Endothelial cell of umbilical vein (primary cell): Measurements from ENCODE around the gene GRIN3A. TPM values are rescaled to one million over a fixed set of nuclear protein-coding genes. Genes with fewer than 3 reads are reported as not detected.

Experiments
- BruUV-seq: library from RNA; stranded (reverse); fragments of 400-500 nt; replicated peaks from 2 replicates; lab custom pipeline; 2021; lab: Mats Ljungman, UMichigan
- CTCF ChIA-PET: fragments of 300-600, 350-600 bp; sonication (Branson Sonifier 250); formaldehyde crosslinking; loops from one replicate; lab custom pipeline; 2021; ENCODE audit warnings: antibody characterized with exemption, inconsistent platforms; lab: Charles Lee
- POLR2A ChIA-PET: fragments of 300-600, 350-600 bp; sonication (Branson Sonifier 250); formaldehyde crosslinking; loops from one replicate; lab custom pipeline; 2021; ENCODE audit warnings: antibody characterized with exemption, inconsistent platforms; lab: Charles Lee
- DNase-seq: peaks from one replicate; pipeline ENCODE4 v3.0.0-alpha.2; 2011; ENCODE audit warnings: low read depth, low spot score
- FAIRE-seq: peaks from 2 replicates; lab custom pipeline; 2011; peaks lifted over from hg19 to GRCh38; lab: Jason Lieb, UNC
- H2AFZ ChIP-seq: 2 replicates; pipeline ENCODE4 v1.6.0; 2012; ENCODE audit warnings: low read depth, low read length, control low read depth, inconsistent platforms
- H3K27ac ChIP-seq: 2 replicates; pipeline ENCODE4 v1.5.1; 2011; ENCODE audit warnings: low read depth, mild to moderate bottlenecking, control low read depth, low read length, moderate library complexity; ENCODE audit not compliant: insufficient read depth
- H3K27me3 ChIP-seq, 2 experiments: 2 replicates each; pipeline versions ENCODE4 v1.6.0 to v1.6.1; 2011; ENCODE audit warnings: low read length in 2 of 2, mixed read lengths in 1 of 2; ENCODE audit not compliant: control insufficient read depth in 2 of 2, insufficient read depth in 2 of 2
- H3K36me3 ChIP-seq, 2 experiments: 2 replicates in 1 of 2; 3 replicates in 1 of 2; pipeline ENCODE4 v1.5.1; 2011; ENCODE audit warnings: low read length in 2 of 2, mild to moderate bottlenecking in 1 of 2, moderate library complexity in 1 of 2; ENCODE audit not compliant: control insufficient read depth in 2 of 2, insufficient read depth in 2 of 2; ENCODE audit errors: extremely low read depth in 1 of 2
- H3K4me1 ChIP-seq: 3 replicates; pipeline ENCODE4 v1.5.1; 2011; ENCODE audit warnings: mild to moderate bottlenecking, low read length; ENCODE audit not compliant: control insufficient read depth, insufficient read depth; ENCODE audit errors: extremely low read depth
- H3K4me2 ChIP-seq: 2 replicates; pipeline ENCODE4 v1.6.1; 2011; ENCODE audit warnings: low read length, control low read depth, mixed read lengths; ENCODE audit not compliant: insufficient read depth
- H3K4me3 ChIP-seq, 3 experiments: fragments of 200-600 bp in 1 of 3; sonication (generic), shearing (Covaris generic) in 1 of 3; replicated peaks in 1 of 3; 2 replicates each; pipeline ENCODE4 v1.5.1; 2011 to 2016; ENCODE audit warnings: control low read depth in 3 of 3, low read length in 3 of 3, mild to moderate bottlenecking in 2 of 3, inconsistent platforms in 1 of 3, low read depth in 1 of 3, moderate library complexity in 1 of 3; ENCODE audit not compliant: insufficient read depth in 1 of 3
- H3K79me2 ChIP-seq: 2 replicates; pipeline ENCODE4 v1.6.0; 2012; ENCODE audit warnings: low read length, inconsistent platforms; ENCODE audit not compliant: control insufficient read depth, insufficient read depth
- H3K9ac ChIP-seq: replicated peaks from 2 replicates; pipeline ENCODE3; 2011; ENCODE audit warnings: low read length, control low read depth; ENCODE audit not compliant: insufficient read depth; ENCODE audit errors: extremely low read depth
- H3K9me1 ChIP-seq: replicated peaks from 3 replicates; pipeline ENCODE4 v1.6.0; 2011; ENCODE audit warnings: mild to moderate bottlenecking, low read length; ENCODE audit not compliant: control insufficient read depth, insufficient read depth; ENCODE audit errors: extremely low read depth
- H3K9me3 ChIP-seq: replicated peaks from 2 replicates; pipeline ENCODE4 v1.5.1; 2012; ENCODE audit warnings: low read length, inconsistent platforms; ENCODE audit not compliant: control insufficient read depth, insufficient read depth
- H4K20me1 ChIP-seq: replicated peaks from 2 replicates; pipeline ENCODE3; 2011; ENCODE audit warnings: mild to moderate bottlenecking, low read length; ENCODE audit not compliant: control insufficient read depth, insufficient read depth; ENCODE audit errors: extremely low read depth
- EZH2 ChIP-seq: IDR thresholded peaks from 2 replicates; pipeline ENCODE4 v1.6.1; 2012; ENCODE audit warnings: borderline replicate concordance, low read depth, mild to moderate bottlenecking, moderate library complexity, low read length, inconsistent platforms; ENCODE audit not compliant: severe bottlenecking
- FOS ChIP-seq: IDR thresholded peaks from 2 replicates; pipeline ENCODE4 v1.6.1; 2011; ENCODE audit warnings: mild to moderate bottlenecking, low read length, moderate library complexity, borderline replicate concordance; ENCODE audit not compliant: insufficient read depth
- GATA2 ChIP-seq: IDR thresholded peaks from 2 replicates; pipeline ENCODE4 v1.7.0; 2011; ENCODE audit warnings: low read depth, mild to moderate bottlenecking, moderate library complexity, mixed read lengths, low read length; ENCODE audit not compliant: insufficient read length, insufficient read depth
- JUN ChIP-seq: IDR thresholded peaks from 2 replicates; pipeline ENCODE4 v1.6.1; 2011; ENCODE audit warnings: borderline replicate concordance, low read depth; ENCODE audit not compliant: insufficient read length, insufficient read depth
- MAX ChIP-seq: IDR thresholded peaks from 2 replicates; pipeline ENCODE4 v1.6.1; 2011; ENCODE audit not compliant: insufficient read depth, insufficient read length
- MYC ChIP-seq: IDR thresholded peaks from one replicate; pipeline ENCODE4 v1.6.1; 2011; ENCODE audit warnings: mild to moderate bottlenecking, low read depth, low read length
- POLR2A ChIP-seq: IDR thresholded peaks from 2 replicates; pipeline ENCODE4 v1.6.1; 2012; ENCODE audit warnings: low read depth, mild to moderate bottlenecking, control low read depth, low read length
- POLR2AphosphoS5 ChIP-seq: IDR thresholded peaks from 2 replicates; pipeline ENCODE4 v1.6.1; 2012; ENCODE audit warnings: low read depth, mild to moderate bottlenecking, control low read depth, low read length, moderate library complexity; ENCODE audit not compliant: insufficient read depth
- dilution Hi-C: fragments of 300-500 bp; cut with MboI; formaldehyde crosslinking; loops from one replicate; pipeline ENCODE4 v1.15.0; 2019; ENCODE audit warnings: low sequenced_read_pairs; ENCODE audit not compliant: extremely low pct_ligation_motif_present
- intact Hi-C: fragments of 100-400 bp; cut with micrococcal nuclease; formaldehyde crosslinking; loops from one replicate; pipeline ENCODE4 v1.10.0; 2022
- polyA plus RNA-seq, 4 experiments: library from polyadenylated mRNA; depleted of rRNA in 3 of 4; stranded (reverse) in 3 of 4; unstranded in 1 of 4; fragments of >200 nt; gene quantifications; 2 replicates each; pipeline versions ENCODE4 v1.2.1 to v1.2.3, GENCODE V29; 2011 to 2012; ENCODE audit warnings: missing spikeins in 1 of 4
- total RNA-seq: library from RNA; stranded (reverse); gene quantifications from 2 replicates; pipeline ENCODE4 v1.2.3, GENCODE V29; 2021
- TF ChIP-seq, protein P1 (sequence below), 2 donors: IDR thresholded peaks; 1 replicate in 1 of 2; 2 replicates in 1 of 2; pipeline ENCODE4 v1.5.1; 2011; ENCODE audit warnings: low read length in 2 of 2, mild to moderate bottlenecking in 2 of 2, moderate library complexity in 2 of 2, control low read depth in 1 of 2, inconsistent platforms in 1 of 2, low read depth in 1 of 2; ENCODE audit not compliant: insufficient read depth in 1 of 2; ENCODE audit errors: extremely low read depth in 1 of 2

Gene GRIN3A
- total and polyA plus RNA-seq, 2 donors (not counting 3 experiments of a cell fraction or from before 2014, with no cell fraction given) = not detected

- H4K20me1 ChIP-seq = no peaks in the 10 kb centered on the region
- ChIA-PET POLR2A (no interaction called here), CTCF (no interaction called here)
- H3K79me2 ChIP-seq = no peaks in the 10 kb centered on the region
- TF ChIP-seq FOS (no peak), MAX (no peak)
- no peaks in the 10 kb centered on the region for H3K9me3 ChIP-seq
- no peak overlapping the region for H2AFZ ChIP-seq
- BruUV-seq = no TSS peak
- DNase-seq (no peak), FAIRE-seq (no peak)
- dilution Hi-C loops = no loop called here
- intact Hi-C loops = no loop called here
- H3K27me3 ChIP-seq = no peaks in the 10 kb centered on the region
- no peak overlapping the region for H3K27ac ChIP-seq
- H3K4me1 ChIP-seq = no peaks in the 10 kb centered on the region
- no peak overlapping the region for H3K9ac ChIP-seq
- H3K9me1 ChIP-seq = no peaks in the 10 kb centered on the region
- H3K36me3 ChIP-seq = no peaks in the 10 kb centered on the region
- H3K4me2 ChIP-seq = no peak overlapping the region
- H3K4me3 ChIP-seq = no peak overlapping the region
Observed at GRCh38 chr9:101648493-101648892, 90.0 kb downstream of the GRIN3A start.

DNA sequence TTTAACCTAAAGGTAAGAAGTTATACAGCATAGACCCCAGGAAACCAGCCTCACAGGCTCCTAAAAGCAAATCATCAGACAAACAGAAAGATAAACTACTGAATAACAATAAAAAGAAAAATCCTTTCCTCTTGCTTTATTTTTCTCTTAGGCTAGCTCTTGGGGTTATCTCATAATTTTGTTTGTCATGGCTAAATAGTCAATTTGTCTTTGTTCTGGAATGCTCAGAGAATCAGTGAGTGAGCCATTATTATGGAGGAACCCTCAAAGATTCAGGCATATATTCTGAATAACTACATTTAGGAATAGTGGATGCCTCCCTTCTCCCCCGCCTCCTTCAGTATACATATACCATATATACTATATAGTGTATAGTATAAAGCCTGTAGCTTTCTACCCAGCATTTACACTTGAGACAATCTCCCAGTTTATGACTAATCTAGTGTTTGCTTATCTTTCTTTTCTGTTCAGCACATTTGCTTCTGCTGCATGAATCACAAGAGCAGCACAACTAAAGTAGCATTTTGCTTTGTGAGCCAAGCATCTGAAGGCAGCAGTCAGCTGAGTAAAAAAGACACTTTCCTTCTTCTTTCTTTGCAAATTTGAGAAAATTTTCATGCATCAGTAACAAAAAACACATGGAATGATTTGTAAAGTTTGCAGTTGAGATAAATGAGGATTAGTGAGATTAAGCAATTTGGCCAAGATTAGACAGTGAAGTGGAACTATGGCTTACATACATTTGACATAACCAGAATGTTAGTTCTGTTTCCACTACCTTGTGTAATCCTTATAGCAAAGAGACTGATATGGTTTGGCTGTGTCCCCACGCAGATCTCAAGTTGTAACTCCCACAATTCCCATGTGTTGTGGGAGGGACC, 98.4 kb downstream of the GRIN3A start:
- no peaks in the 10 kb centered on the region for H3K9me3 ChIP-seq
- H3K27ac ChIP-seq = no peak overlapping the region
- TF ChIP-seq POLR2A (no peak), POLR2AphosphoS5 (no peak), MAX (no peak), EZH2 (no peak), MYC (no peak), FOS (no peak), JUN (no peak), GATA2 (no peak)
- TF ChIP-seq, protein P1, sequence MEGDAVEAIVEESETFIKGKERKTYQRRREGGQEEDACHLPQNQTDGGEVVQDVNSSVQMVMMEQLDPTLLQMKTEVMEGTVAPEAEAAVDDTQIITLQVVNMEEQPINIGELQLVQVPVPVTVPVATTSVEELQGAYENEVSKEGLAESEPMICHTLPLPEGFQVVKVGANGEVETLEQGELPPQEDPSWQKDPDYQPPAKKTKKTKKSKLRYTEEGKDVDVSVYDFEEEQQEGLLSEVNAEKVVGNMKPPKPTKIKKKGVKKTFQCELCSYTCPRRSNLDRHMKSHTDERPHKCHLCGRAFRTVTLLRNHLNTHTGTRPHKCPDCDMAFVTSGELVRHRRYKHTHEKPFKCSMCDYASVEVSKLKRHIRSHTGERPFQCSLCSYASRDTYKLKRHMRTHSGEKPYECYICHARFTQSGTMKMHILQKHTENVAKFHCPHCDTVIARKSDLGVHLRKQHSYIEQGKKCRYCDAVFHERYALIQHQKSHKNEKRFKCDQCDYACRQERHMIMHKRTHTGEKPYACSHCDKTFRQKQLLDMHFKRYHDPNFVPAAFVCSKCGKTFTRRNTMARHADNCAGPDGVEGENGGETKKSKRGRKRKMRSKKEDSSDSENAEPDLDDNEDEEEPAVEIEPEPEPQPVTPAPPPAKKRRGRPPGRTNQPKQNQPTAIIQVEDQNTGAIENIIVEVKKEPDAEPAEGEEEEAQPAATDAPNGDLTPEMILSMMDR (IDR thresholded peaks at IDR 0.05; ENCODE audit: extremely low read depth in 1 of 2, insufficient read depth in 1 of 2, low read depth in 1 of 2, low read length in 2 of 2) = no peak
- BruUV-seq = no TSS peak
- no peak overlapping the region for H3K4me3 ChIP-seq
- intact Hi-C loops = no loop called here
- FAIRE-seq (no peak), DNase-seq (no peak)
- H3K27me3 ChIP-seq = no peaks in the 10 kb centered on the region
- dilution Hi-C loops = no loop called here
- no peak overlapping the region for H3K4me2 ChIP-seq
- no peak overlapping the region for H2AFZ ChIP-seq
- POLR2A ChIA-PET = no interaction called here
- H3K79me2 ChIP-seq = no peaks in the 10 kb centered on the region
- H3K36me3 ChIP-seq = no peaks in the 10 kb centered on the region
- no peak overlapping the region for H3K9ac ChIP-seq
- H3K4me1 ChIP-seq = no peaks in the 10 kb centered on the region
- no peaks in the 10 kb centered on the region for H3K9me1 ChIP-seq
- CTCF ChIA-PET = no interaction called here
- no peaks in the 10 kb centered on the region for H4K20me1 ChIP-seq
